SK-N-DZ (cell line): ENCODE measurements around the gene UPK1A.
A peak's percentile ranks its signal among the peaks of the same experiment; 100 is the strongest.
"Not testable (repeated sequence)": the region's sequence is repeated elsewhere in the genome, so short reads cannot be mapped to it uniquely, and the experiment has no call there.

Experiments
- DNase-seq: peaks from one replicate; pipeline ENCODE4 v3.0.0-alpha.2; 2015; ENCODE audit warnings: low spot score

UPK1A gene

DNA sequence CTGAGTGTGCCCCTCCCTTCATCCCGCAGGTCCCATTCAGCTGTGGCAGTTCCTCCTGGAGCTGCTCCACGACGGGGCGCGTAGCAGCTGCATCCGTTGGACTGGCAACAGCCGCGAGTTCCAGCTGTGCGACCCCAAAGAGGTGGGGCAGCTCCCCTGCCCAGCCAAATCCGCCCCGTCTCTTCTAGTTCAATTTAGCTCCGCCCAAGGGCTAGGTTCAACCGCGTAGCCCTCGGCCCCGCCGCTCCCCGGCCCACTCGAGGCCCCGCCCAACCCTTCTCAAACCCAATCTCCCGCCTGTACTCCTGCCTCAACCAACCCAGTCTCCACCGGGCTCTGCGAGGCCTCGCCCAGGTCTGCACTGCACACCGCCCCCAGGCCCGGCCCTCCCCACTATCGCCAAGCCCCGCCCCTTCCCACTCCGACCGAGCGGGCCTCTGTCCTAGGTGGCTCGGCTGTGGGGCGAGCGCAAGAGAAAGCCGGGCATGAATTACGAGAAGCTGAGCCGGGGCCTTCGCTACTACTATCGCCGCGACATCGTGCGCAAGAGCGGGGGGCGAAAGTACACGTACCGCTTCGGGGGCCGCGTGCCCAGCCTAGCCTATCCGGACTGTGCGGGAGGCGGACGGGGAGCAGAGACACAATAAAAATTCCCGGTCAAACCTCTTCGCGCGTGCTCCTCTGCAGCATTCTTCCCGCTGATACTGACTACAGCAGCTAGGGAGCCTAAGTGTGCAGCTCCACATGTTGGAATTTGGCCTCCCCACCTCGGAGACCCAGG is 21.9 kb upstream of the UPK1A start:
- peak; percentile 92 for DNase-seq

GRCh38 chr19:35644987-35645679 is 21.2 kb upstream of the UPK1A start:
- DNase-seq, result peak; percentile 68

GRCh38 chr19:35645680-35646511 is 20.4 kb upstream of the UPK1A start:
- no peak for DNase-seq

DNA sequence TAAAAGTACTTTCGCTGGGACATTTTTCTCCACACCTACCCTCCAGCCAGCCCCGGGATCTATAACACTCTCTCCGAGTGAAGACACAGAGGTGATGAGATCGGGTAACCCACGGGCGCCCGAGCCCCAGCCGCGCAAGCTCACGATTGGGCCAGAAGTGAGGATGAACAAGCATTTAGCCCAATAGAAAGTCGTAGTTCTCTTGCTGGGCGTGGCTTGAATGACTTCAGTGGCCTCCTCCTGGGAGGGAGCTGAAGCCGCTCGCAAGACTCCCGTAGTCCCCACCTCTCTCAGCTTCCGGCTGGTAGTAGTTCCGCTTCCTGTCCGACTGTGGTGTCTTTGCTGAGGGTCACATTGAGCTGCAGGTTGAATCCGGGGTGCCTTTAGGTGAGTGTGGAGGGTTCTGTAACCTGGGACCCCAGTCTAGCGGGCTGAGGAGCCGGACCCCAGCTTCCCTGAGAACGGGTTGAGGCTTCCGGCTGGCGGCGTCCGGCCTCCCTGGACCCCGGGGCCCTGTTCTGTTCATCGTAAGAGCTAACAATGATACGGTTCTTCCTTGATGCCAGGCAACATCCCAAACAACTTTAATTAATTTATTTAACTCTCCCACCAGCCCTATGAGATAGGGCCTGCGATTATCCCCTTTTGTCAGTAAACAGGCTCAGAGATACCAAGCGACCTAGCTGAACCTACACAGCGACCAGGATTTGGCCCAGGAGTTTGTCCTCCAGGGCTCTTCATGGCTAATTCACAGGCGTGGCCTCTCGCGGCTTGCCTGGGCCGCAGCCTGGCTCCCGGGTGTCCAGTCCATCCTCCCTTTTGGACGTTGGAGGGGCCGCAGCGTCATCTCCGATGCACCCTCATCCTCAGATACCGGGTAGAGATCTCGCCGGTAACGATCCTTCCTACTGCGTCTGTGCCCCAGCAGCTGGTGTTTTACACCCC is 18.0 kb upstream of the UPK1A start, which contains the start of gene COX6B1:
Gene COX6B1, plus strand, starts transcription at position 307 of the 945 bp plus-strand sequence. CDS start 2,921 bp downstream, outside the sequence.
- DNase-seq, result peak; percentile 98

- no peak for DNase-seq
Measured at GRCh38 chr19:35650581-35650980, 15.7 kb upstream of the UPK1A start.

DNA sequence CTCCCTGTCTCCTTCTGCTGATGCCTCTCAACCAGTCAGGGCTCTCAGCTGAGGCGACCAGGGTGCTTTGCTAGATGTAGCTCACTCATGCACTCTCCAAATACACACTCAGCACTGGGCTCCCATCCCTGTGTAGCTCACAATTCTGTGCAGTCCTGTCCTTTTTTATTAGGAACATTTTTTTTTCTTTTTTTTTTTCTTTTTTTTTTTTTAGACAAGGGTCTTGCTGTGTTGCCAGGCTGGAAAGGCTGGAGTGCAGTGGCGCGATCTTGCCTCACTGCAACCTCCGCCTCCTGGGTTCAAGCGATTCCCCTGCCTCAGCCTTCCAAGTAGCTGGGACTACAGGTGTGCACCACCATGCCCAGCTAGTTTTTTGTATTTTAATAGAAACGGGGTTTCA is 11.5 kb upstream of the UPK1A start:
- not testable (repeated sequence) for DNase-seq

GRCh38 chr19:35655600-35655999 is 10.7 kb upstream of the UPK1A start:
- no peak for DNase-seq

DNA sequence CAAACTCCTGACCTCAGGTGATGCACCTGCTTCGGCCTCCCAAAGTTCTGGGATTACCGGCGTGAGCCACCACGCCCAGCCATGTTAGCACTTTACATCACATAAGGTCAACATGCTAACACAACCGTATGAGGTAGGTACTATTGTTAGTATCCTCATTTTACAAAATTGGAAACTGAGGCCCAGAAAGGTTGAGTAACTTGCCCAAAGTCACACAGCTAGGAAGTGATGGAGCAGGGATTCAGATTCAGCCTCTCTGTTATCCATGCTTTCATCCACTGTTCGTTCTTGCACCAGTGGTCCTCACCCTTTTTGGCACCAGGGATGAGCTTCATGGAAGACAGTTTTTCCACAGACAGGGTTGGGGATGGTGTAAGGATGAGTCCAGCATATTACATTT is 9.6 kb upstream of the UPK1A start:
- no peak for DNase-seq

GRCh38 chr19:35657904-35658700 is 8.2 kb upstream of the UPK1A start:
- no peak for DNase-seq

- DNase-seq, result no peak
Measured at GRCh38 chr19:35661995-35662340, 4.3 kb upstream of the UPK1A start.

- no peak for DNase-seq
Measured at GRCh38 chr19:35663981-35664380, 2.3 kb upstream of the UPK1A start.

- DNase-seq, result no peak
Measured at GRCh38 chr19:35665157-35665556, 1.2 kb upstream of the UPK1A start.

GRCh38 chr19:35665604-35666003 is 713 bp upstream of the UPK1A start:
- no peak for DNase-seq

DNA sequence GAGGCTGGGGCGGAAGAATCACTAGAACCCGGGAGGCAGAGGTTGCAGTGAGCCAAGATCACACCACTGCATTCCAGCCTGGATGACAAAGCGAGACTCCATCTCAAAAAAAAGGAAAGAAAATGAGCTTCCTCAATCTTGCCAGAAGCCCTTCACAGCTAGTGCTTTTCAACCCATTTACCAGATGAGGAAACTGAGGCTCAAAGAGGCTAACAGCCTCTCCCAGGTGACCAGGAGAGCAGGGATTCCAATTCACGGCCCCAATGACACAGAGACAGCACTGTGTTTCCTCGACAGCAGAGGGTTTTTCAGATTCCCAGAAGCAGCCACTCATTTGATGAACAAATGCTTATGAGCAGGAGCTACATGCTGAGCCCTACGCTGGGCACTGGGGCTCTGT is 3.2 kb downstream of the UPK1A start:
- DNase-seq, result no peak

DNA sequence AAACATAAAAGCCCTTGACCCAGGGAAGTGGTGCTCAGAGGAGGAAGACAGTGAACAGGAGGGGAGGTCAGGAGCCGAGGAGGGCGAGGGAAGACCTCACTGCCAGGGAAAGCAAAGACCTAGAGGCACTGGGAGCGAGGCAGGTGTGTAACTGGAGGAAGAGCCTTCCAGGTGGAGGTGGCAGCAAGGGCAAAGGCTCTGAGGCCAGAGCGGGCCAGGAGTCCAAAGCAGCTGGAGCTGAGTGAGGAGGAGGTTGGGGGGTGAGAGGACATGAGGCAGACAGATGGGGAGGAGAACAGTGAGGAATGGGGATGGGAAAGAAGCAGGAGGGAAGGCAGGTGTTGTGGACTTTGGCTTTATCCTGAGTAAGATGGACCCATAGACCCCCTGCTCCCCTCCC is 3.7 kb downstream of the UPK1A start:
- DNase-seq, result no peak

GRCh38 chr19:35670686-35671085 is 4.4 kb downstream of the UPK1A start:
- DNase-seq, result no peak

DNA sequence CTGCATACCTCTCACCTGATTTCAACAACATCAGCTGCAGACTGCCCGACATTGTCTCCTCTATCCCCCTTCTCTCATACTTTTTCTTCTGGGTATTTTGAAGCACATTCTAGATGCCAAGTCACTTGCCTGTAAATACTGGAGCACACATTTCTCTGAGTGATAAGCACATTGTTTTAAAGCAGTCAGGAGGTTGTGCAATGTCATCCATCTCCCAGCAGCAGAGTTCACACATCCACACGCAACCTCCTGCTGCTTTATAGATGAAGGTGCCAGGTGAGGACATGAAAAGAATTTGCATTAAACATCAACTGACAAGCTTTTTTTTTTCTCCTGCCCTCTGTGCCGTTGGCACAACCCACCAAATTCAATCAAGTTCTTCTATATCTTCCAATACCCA is 5.5 kb downstream of the UPK1A start:
- DNase-seq, result no peak

- no peak for DNase-seq
Measured at GRCh38 chr19:35673121-35673804, 6.9 kb downstream of the UPK1A start.

DNA sequence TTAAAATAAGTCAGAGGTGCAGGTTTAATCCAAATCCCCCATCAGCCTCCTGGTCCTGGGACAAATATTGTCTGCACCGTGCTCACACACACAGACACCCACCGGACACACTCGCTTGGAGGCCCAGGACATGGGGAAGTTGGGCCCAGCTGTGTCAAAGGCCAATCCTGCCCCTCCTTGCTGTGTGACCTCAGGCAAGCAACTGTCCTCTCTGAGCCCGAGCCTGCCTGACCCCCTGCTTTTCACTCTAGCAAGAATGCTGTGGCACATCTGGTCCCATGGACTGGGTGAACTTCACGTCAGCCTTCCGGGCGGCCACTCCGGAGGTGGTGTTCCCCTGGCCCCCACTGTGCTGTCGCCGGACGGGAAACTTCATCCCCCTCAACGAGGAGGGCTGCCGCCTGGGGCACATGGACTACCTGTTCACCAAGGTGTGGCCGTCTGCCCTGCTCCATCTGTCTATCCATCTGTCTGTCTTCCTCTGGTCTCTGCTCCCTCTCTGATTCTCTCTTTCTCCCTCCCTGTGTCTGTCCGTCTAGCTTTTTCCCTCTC is 9.3 kb downstream of the UPK1A start:
- DNase-seq, result no peak
